Right renal cortex interstitium (tissue), 3 donors: ENCODE results near the gene TRAF2. TPM values are rescaled to one million over a fixed set of nuclear protein-coding genes. Genes with fewer than 3 reads are reported as not detected.
"Not testable (repeated sequence)": the region's sequence is repeated elsewhere in the genome, so short reads cannot be mapped to it uniquely, and the experiment has no call there.

Source experiments
- DNase-seq, 3 donors: peaks; one replicate each; pipeline ENCODE4 v3.0.0-alpha.2; 2013; ENCODE audit warnings: low read depth in 3 of 3, low spot score in 2 of 3
- polyA plus RNA-seq, 3 donors: library from polyadenylated mRNA; unstranded; fragments of 120-200 nt; gene quantifications; one replicate each; pipeline ENCODE4 v1.2.1, GENCODE V29; 2013; ENCODE audit not compliant: insufficient read length in 3 of 3

The TRAF2 gene
- polyA plus RNA-seq, 3 donors: 10.1 to 14.0 (median 10.1) TPM

DNA sequence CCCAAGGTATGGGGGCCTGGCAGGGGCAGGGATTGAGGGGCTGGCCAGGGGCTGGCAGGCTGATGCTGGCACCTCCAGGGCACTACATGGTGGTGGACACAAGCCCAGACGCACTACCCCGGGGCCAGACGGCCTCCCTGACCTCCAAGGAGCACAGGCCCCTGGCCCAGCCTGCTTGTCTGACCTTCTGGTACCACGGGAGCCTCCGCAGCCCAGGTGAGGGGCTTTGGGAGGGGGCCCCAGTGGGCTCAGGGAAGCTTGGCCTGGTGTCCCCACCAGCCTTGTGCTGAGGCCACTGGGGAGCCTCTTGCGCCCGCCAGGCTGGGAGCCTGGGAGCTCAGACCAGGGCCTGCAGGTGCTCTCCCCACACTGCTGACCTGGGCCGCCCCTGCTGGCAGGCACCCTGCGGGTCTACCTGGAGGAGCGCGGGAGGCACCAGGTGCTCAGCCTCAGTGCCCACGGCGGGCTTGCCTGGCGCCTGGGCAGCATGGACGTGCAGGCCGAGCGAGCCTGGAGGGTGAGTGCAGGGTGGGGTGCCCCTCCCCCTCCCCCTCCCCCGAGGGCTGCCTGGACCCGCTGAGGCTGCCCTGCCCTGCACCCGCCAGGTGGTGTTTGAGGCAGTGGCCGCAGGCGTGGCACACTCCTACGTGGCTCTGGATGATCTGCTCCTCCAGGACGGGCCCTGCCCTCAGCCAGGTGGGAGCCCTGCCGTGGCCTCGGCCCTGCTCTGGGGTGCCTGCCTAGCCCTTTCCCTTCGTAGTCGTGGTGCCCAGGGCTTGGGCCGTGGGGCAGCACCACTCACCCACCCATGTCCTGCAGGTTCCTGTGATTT is 28.5 kb upstream of the TRAF2 start:
- DNase-seq: no peak

DNA sequence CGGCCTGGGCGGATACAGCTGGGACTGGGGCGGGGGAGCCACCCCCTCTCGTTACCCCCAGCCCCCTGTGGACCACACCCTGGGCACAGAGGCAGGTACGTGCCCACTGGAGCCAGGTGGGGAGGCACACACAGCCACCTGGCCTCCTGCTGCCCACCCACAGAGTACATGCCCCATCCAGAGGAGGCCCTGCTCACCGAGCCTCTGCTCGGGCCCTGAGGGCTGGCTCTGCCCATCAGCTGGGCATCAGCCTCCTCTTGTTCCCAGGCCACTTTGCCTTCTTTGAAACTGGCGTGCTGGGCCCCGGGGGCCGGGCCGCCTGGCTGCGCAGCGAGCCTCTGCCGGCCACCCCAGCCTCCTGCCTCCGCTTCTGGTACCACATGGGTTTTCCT is 27.9 kb upstream of the TRAF2 start:
- DNase-seq: no peak

DNA sequence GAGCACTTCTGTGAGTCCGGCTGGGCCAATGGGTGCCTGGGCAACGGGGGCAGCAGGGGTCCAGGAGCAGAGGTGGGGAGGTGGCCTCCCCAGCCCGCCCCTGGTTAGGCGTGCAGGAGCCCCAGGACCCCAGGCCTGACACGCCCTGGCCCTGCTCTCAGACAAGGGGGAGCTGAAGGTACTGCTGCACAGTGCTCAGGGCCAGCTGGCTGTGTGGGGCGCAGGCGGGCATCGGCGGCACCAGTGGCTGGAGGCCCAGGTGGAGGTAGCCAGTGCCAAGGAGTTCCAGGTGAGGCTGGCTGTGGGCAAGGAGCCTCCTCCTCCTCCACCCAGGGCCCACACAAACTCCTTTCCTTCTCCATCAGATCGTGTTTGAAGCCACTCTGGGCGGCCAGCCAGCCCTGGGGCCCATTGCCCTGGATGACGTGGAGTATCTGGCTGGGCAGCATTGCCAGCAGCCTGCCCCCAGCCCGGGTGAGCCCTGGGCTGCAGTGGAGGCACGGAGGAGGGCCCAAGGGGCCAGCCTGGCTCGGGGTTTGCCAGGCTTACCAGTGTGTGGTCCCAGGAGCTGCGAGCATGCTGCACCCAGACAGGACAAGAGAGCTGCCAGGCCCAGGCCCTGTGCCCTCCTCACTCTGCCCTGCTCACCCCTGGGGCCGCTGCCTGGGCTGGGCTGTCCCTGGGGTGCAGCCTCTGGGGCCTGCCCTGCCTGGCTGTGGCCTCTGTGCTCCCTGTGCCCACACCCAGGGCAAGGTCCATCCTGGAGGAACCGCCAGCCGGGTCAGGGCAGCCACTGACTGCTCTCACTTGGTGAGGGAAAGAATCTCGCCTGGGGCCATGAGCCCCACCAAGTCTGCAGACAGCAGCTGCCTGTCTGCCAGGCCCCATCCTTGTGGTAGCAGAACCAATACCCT is 27.2 kb upstream of the TRAF2 start:
- no peak for DNase-seq

DNA sequence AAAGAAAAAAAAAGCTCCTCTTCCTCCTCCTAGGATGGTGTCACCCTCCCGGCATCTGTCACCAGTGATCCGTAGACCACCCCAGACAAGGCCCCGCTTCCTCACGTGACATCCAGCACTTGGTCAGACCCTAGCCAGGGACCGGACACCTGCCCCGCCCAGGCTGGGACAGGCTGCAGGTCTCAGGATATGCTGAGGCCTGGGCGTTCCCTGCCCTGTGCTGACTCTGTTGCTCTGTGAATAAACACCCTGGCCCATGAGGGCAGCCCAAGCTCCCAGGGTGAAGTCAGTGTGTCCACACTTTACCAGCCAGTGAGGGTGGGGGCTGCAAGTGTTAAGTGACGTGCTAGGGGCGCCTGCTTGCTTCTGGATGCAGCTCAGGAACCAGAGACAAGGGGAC is 25.8 kb upstream of the TRAF2 start:
- DNase-seq: no peak

DNA sequence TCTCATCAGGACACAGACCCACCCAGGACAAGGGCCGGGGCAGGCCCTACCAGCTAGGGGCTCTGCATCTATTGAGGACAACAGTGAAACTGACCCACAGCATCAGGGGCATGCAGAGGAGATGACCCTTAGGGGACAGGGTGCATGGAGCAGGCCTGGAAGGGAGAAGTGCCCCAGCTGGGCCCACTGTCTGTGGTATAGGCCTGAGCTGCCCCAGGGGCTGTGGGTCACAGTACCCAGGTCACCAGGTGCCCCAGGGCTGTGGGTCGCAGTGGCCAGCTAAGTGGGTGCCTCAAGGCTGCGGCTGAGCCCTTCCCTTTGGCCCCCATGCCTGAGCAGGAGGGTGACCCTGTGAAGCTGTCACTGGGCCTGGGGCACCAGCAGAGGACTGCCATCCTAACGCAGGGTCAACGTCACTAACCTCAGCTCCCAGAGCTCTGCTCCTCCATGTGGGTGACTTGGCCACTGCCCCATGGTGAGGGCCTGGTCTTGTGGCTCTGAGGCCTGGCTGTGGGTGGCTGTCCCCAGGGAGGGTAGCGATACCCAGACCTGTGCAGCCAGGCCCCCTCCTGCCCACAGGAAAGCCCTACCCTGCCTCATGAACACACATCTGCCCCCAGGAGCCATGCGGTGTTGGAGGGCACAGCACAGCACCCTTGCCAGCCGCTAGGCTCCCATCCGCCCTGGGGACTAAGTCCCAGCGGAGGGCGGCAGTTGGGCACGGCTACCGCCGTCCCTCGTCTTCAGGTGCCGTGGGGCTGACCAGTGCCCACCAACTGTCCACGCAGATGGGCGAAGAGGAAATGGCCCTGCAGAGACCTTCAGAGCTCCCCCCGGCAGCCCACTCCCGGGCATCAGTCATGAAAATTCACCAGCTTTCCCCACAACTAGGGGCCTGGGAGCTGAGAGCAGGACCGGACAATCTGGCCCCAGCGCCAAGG is 25.1 kb upstream of the TRAF2 start:
- no peak for DNase-seq

DNA sequence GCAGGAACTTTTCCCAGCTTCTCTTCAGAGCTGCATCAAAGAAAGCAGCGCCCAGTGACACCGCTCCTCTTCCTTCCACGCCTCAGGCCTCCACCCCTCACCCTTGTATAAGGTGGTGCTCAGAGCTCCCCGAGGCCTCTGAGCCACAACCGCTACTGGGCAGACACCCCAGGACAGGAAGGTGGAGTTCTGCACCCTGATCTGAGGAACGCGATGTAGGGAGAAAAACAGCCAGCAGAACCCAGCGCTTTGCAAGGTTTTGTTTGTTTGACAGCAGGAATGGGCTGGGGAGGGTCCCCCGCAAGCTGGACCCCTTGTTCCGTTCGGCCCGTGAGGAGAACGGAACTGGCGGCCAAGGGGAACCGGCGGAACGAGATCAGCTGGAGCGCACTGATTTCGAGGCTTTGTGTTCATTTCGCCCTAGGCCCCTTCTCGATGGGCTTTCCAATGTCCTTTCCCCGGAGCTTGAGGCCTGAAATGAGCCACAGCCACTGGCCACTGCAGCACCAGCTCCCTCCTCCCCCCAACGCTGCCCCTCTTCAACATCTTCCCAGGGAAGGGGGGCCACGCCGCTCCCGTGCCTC is 24.4 kb upstream of the TRAF2 start:
- DNase-seq: no peak

DNA sequence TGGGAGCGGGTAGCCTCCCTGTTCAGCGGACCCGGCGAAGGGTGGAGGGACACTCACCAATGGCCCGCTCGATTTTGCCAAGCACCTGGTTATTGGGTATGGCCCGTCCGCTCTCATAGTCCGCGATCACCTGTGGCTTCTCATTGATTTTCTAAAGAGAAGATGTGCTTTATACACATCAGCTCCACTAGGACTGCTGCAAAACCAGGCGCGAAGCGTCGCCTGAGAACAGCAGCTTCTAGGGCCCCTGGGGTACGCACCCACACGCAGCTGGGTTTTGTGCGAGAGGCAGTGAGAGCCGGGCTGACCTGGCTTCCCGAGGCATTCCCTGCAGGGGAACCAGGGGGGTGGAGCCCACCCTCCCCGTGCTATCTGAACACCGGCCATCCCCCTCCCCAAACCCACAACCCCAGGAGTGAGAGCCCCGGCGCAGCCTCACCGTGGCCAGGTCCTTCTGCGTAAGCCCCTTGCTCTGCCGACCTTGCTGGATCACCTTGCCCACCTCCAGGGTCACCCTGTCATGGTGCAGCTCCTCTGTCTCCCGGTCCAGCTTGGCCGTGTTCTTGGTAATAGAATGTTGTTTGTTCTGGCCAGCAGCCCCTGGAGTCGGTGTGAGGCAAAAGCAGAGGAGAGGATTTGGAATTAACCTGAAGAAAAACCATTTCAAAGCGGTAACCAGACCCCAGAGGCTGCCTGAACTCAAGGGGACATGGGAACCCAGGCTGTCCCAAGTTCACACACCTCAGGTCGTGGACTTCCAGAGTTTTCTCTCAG is 23.3 kb upstream of the TRAF2 start:
- no peak for DNase-seq

DNA sequence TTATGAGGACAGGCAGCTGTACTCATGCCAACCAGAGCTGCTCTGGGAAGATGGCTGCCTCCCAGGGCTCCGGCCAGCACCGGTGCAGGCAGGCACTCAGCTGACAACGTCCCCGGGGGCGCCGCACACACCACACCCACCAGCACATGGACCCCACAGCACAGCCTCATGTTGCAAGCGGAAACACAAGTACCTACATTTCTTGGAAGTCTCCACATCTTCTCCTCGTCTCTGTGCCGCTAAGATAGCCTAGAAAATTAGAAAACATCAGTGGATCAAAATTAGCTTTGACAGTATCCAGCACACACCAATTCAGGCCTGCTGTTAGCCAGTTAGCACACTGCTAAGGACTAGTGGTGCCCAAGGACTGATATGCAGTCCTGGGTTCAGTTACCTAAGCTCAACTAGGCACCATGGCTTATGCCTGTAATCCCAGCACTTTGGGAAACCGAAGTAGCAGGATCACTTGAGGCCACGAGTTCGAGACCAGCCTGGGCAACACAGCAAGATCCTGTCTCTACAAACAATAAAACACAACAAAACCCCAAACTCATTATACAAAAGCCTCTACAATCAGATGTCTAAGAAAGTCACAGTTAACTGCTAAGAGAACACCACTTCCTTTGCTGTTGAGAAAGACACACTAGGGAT is 22.6 kb upstream of the TRAF2 start:
- no peak for DNase-seq

DNA sequence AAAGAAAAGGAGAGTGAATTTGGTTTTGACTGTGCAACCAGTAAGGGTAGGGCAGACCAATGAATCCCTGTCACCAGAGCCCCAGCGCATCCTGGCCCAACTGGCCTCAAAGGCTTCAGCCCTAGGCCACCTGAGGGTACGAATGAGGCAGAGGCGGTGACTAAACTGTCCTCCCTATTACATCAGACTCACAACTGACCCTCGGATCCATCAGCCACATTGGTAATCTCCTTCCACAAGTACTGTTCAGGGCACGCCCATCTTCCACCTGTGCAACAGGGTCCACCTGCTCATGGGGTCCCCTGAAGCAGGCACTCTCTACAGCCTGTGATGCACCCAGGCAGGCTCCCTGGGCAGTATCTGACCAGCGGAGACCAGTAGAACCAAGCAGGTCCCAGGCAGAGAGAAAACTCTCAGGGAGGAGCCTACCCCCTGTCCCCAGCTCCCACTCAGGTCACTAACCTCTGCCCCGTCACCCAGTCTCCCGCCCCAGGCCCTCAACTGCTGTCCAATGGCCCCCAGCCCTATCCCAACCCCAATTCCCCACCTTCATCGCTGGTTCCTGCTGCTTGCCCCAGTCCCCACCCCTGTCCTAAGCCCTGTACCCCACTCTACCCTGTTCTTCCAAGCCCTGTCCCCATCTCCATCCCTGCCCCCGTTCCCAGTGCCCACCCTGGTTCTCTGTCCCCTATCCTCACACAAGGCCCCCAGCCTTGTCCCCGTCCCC is 21.1 kb upstream of the TRAF2 start:
- no peak for DNase-seq

DNA sequence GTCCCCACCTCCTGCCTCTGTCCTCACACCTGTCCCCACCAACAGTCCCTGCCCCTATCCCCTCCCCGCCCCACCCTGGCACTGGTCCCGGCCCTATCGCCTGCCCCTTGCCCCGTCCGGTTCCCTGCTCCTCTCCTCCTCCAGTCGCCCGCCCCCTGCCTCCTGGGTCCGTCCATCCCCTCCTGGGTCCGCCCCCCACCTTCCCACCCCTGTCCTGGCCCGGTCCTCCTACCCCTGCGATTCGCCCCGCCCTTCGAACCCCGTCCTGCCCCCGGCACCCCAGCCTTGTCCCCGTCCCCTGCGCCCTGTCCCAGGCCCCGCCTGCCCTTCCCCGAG is 20.6 kb upstream of the TRAF2 start:
- no peak for DNase-seq

DNA sequence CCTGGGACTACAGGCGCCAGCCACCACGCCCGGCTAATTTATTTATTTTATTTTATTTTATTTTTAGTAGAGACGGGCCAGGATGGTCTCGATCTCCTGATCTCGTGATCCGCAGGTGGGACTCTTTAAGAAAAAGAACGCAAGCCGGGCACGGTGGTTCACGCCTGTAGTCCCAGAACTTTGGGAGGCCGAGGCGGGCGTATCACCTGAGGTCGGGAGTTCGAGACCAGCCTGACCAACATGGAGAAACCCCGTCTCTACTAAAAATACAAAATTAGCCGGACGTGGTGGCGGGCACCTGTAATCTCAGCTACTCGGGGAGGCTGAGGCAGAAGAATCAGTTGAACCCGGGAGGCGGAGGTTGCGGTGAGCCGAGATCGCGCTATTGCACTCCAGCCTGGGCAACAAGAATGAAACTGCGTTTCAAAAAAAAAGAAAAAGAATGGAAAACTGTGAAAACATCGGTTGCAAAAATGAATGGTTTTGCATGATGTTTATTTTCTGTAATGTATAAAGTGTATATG is 19.4 kb upstream of the TRAF2 start:
- DNase-seq: not testable (repeated sequence)

DNA sequence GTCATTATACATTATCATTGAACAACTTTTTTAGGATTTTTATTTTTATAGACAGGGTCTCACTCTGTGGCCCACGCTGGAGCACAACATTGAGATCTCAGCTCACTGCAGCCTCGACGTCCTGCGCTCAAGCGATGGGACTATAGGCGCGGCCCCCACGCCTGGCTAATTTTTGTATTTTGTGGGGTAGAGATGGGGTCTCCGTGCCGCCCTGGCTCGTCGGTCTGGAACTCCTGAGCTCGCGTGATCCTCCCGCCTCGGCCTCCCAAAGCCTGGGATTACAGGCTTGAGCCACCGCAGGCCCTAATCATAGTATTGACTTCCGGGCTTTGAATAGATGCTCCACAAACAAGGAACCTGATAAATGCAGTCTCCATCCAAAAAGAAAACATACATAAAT is 18.8 kb upstream of the TRAF2 start:
- DNase-seq: no peak

DNA sequence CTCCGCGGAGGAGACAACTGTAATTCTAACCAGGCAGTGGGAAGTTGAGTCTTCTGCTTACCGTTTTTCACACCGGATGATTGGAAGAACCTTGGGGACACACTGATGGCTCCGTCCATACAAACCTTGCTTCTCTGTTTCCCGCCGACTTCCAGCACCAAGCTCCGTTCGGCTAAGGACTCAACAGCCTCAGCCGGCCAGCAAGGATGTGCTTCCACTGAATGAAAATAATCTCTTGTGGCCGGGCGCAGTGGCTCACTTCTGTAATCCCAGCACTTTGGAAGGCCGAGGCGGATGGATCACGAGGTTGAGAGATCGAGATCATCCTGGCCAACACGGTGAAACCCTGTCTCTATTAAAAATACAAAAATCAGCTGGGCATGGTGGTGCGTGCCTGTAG is 18.4 kb upstream of the TRAF2 start:
- DNase-seq: no peak

DNA sequence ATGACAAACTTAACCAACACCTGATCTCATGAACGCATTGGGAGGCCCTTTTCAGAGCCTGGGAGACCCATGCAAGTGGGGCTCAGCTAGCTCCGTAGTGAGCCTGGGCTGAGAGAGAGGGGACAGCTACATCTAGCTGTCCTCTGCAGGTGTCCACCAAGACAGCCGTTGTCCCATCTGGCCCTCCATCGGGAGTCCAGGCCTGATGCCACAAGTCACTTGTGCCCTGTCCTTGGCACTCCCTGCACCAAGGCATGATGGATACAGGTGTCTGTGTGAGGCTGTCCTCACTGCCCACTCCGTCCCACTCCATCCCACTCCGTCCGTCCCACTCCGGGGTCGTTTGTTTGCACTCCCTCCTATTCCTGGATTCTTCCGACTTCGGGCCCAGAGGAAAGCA is 17.7 kb upstream of the TRAF2 start:
- DNase-seq: no peak

DNA sequence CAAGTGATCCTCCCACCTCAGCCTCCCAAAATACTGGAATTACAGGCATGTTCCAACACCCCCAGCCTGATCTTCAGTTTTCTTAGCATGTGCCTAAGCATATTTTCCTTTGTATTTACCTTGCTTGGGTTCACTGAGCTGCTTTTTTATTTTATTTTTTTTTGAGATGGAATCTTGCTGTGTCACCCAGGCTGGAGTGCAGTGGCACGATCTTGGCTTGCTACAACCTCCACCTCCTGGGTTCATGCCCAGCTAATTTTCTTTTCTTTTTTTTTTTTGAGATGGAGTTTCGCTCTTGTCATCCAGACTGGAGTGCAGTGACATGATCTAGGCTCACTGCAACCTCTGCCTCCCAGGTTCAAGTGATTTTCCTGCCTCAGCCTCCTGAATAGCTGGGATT is 16.7 kb upstream of the TRAF2 start:
- not testable (repeated sequence) for DNase-seq

DNA sequence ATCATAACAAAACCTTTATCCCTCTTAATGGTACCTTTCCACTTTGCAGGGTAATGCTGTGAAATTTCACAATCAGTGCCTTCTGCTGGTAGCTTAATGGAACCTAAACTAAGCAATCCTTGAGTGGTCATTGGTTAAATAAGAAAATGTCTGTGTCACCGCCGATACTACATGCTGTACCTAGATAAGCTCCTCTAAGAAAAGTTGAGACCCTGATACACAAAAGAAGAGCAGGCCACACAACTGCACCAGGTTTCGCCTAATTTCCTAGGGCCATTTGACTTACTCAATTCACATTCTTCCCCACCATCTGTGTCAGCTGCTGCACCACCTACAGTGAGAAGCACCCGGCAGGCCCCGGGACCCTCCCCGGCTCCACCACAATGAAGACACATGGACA is 11.2 kb upstream of the TRAF2 start:
- DNase-seq: no peak

DNA sequence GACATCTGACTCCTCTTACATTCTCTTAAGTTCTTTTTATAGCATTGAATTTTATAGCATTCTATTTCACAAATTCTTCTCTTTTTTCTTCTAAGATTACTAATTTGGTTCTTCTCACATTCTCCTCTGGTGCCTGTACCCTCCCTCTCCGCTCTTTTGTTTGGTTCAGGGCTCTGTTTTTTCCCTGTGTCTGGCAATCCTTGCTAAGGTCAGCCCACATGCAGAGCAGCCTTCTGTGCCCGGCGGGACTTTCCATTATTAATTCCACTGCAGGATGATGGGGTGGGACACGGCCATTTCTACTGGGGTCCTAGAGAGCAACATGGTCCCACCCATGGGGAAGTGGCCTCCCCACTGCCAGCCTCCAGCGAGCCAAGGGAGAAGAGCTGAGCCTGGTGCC is 9.8 kb upstream of the TRAF2 start:
- no peak for DNase-seq

DNA sequence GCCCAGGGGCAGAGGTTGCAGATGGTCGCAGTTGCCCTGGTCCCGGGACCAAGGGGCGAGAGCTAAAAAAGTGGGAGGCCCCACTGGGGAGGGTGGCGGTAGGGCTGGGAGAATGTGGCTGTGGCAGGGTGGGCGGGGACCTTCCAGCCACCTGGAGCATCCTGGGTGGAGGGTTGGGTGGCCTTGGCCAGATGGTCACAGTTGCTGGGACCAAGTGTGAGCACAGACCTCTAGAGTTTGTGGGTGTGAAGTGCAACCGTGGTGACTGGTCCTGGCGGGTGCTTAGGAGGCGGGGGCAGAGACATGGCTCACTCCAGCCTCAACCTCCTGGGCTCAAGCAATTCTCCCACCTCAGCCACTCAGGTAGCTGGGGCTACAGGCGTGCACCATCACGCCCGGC is 5.7 kb upstream of the TRAF2 start:
- no peak for DNase-seq
